OCI-M1 (cell line): ENCODE results near the gene EPC1.
"Not testable (repeated sequence)": the region's sequence is repeated elsewhere in the genome, so short reads cannot be mapped to it uniquely, and the experiment has no call there.

Experiments used
- DNase-seq: peaks from one replicate; lab custom pipeline; 2025; lab: John Stamatoyannopoulos, UW

Gene EPC1

GRCh38 chr10:32232378-32232777 lies 114.6 kb downstream of the EPC1 start:
- DNase-seq: no peak

- not testable (repeated sequence) for DNase-seq
Measured at GRCh38 chr10:32229788-32230187, 117.2 kb downstream of the EPC1 start.

- no peak for DNase-seq
Measured at GRCh38 chr10:32229170-32229569, 117.8 kb downstream of the EPC1 start.

- DNase-seq: no peak
Measured at GRCh38 chr10:32227802-32228201, 119.2 kb downstream of the EPC1 start.

- no peak for DNase-seq
Measured at GRCh38 chr10:32226624-32227023, 120.3 kb downstream of the EPC1 start.

- no peak for DNase-seq
Measured at GRCh38 chr10:32225976-32226375, 121.0 kb downstream of the EPC1 start.

- DNase-seq: not testable (repeated sequence)
Measured at GRCh38 chr10:32222376-32222775, 124.6 kb downstream of the EPC1 start.

GRCh38 chr10:32219156-32219555 lies 127.8 kb downstream of the EPC1 start:
- not testable (repeated sequence) for DNase-seq

GRCh38 chr10:32218206-32219044 lies 128.5 kb downstream of the EPC1 start:
- DNase-seq: not testable (repeated sequence)
